LNCAP (cell line): ENCODE results near the gene ARL6IP4.

ENCODE experiments used
- TF ChIP-seq, protein P1 (sequence below): fragments of 450-650 bp; IDR thresholded peaks from 2 replicates; pipeline ENCODE4 v1.5.1; 2017; ENCODE audit warnings: mild to moderate bottlenecking

Gene ARL6IP4

DNA sequence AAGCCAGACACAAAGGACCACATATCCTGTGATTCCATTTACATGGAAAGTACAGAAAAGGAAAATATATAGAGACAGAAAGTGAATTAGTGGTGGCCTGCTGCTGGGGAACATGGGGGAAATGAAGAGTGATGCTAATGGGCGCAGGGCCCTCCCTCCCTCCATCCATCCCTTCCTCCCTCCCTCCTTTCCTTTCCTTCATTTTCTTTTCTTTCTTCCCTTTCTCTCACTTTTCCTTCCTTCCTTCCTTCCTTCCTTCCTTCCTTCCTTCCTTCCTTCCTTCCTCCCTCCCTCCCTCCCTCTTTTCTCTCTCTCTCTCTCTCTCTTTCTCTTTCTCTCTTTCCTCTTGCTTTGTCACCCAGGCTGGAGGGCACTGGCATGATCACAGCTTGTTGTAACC is 37.3 kb downstream of the ARL6IP4 start:
- TF ChIP-seq, protein P1, sequence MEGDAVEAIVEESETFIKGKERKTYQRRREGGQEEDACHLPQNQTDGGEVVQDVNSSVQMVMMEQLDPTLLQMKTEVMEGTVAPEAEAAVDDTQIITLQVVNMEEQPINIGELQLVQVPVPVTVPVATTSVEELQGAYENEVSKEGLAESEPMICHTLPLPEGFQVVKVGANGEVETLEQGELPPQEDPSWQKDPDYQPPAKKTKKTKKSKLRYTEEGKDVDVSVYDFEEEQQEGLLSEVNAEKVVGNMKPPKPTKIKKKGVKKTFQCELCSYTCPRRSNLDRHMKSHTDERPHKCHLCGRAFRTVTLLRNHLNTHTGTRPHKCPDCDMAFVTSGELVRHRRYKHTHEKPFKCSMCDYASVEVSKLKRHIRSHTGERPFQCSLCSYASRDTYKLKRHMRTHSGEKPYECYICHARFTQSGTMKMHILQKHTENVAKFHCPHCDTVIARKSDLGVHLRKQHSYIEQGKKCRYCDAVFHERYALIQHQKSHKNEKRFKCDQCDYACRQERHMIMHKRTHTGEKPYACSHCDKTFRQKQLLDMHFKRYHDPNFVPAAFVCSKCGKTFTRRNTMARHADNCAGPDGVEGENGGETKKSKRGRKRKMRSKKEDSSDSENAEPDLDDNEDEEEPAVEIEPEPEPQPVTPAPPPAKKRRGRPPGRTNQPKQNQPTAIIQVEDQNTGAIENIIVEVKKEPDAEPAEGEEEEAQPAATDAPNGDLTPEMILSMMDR = no peak

DNA sequence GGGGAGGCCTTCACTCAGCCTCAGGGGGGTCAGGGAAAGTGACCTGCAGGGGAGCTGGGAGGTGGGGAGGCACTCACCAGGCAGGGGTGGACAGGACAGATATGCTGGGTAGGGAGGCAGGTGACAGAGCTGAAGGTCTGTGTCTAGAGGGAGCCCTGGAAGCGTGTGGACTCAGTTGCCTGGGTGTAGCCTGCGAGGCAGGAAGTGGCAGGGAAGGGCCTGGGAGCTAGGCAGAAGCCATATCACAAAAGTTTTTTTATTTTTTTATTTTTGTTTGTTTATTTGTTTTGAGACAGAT is 39.3 kb downstream of the ARL6IP4 start:
- TF ChIP-seq, protein P1 = no peak

DNA sequence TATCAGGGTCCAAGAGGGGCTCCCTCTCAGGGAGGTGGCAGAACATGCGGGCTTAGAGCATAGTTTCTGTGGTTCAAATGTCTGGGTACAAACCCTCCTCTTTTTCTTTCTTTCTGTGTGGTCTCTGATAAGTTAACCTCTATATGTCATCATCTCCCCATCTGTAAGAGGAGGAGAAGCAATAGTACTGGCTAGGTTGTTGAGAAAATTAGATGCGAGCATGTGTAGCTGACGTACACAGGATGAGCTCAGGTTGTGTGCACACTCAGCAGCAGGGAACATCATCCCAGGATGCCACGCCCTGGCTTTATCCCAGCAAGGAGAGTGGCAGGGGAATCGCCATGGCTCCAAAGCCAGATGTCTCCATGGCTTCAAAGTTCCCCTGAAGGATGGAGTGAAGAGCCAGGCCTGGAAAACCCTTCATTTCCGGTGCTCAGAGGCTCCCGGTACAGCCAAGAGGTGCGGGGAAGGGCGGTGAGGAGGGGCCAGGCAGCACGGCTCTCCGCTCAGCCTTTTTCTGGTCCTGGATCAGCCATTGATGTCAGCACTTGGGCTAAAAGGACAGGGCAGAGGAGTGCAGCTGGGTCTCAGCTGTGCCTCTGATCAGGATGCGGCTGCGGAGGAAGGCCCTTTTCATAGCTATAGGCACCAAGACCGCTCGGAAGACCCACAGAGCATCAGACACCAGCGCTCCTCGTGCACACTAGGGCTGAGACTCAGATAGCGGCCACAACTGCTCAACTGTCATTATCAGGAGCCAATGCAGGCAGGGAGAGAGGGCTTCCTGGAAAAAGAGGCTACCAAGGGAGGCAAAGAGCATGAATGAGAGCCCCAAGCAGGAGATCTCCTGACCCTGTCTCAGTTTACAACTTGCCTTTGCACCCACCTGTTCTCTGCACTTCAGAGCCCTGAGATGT is 41.5 kb downstream of the ARL6IP4 start:
- TF ChIP-seq, protein P1 = no peak

DNA sequence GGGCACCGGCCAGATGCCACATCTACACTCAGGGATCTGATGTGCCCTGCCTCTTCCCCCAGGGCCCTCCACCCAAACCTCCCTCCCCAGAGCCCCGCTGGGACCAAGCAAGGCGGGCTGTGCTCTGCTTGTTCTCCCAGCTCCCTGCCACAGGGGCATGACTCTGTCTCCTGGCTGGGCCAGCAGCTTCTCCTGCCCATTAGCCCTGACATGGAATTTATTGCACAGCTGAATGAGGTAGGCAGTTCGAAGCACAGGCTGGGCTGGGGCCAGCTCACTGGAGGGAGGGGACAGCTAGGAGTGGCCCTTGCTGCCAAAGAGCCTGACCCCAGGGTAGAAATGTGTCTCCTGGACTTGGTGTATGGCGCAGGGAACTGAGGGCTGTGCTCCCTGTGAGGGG is 42.4 kb downstream of the ARL6IP4 start:
- TF ChIP-seq, protein P1 = no peak

DNA sequence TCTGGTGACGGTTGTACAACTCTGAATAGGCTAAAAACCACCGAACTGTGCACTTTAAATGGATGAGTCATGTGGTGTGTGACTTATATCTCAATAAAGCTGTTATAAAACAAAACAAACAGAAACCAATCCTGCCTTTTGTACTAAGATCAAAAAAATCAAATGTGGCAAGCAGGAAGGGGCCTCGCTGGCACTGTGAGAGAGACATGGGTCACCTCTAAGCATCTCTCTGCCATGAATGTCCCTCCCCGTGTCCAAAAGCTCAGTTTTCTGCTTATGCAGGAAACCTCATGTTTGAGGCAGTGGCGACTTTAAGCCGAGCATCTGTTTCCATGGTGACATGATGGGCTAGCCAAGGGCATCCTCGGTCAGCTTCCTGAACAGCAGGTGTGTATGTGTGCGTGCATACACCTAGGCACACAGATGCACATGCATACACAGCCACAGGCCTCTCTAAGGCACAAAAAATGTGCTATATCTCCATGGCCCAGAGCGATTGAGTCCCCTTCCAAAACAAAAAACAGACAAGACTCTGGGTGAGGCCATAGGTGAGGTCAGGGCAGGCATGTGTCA is 44.4 kb downstream of the ARL6IP4 start:
- TF ChIP-seq, protein P1 = no peak

DNA sequence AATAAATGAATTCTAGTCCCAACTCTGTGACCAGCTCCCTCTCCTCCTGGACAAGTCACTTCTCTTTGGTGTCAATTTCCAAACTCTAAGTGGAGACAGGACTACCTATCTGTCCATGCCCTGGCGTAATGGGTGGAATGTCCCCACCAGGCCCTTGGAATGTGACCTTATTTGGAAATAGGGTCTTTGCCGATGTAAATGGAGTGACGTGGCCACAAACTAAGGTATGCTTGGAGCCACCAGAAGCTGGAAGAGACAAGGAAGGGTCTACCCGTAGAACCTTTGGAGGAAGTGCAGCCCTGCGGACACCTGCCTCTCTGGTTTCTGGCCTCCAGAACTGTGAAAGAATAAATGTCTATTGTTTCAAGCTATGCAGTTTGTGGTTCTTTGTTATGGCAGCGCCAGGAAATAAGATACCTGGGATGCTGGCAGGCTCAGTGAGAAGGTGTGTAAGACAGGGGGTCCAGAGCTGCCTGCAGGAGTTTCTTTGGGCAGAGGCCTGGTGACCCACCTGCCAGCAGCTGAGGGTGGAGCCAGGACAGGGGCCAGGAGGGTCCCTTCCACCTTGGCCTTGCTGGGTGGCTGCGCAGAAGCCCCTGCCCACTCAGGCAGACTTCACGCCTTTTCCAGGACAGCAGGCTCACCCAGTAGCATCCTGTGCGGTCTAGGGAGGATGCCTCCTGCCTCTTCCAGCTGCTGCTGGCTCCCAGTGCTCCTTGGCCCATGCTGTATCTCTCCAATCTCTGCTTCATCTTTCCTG is 45.8 kb downstream of the ARL6IP4 start:
- TF ChIP-seq, protein P1 = no peak

DNA sequence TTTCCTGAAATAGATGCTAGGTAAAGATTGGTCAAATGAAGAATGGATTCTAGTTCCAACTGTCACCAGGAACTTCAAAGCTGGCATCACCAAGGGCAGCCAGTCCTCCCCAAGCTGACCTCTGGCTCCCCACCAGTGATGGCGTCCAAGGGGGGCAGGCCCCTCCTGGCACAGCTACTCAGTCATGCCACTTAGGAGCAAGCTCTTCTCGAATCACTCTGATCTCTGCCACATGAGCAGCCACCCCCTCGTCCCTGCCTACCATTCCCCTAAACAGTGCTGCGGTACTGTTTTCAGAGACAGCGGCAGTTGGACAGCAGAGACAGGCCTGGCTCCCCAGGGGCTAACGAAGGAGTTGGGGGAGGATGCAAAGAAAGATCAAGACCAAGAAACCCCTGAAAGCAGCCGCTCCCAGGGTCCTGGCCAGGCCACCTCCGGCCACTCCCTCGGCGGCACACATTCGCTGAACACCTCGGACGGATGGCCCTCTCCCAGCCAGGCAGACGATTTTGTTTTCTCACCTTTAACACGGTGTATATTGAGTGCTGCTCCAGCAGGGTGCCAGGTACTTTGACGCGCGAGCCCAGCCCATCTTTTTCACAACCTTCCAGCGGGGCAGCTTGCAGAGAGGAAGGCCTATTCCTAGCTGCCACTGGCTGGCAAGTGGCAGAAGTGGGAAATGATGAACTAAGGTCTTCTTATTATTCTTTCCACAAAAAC is 47.4 kb downstream of the ARL6IP4 start:
- TF ChIP-seq, protein P1 = no peak
